ENCODE results near the gene KRTAP2-4.

The KRTAP2-4 gene

GRCh38 chr17:41029633-41030245, 35.9 kb downstream of the KRTAP2-4 start, which contains the start of gene KRTAP1-4:
TSS of gene KRTAP1-4 (minus strand) at chr17:41030195. CDS start at chr17:41030078, 117 bp downstream.
- DNase-seq, result no peak

- DNase-seq, result no peak
Observed at GRCh38 chr17:41026715-41027471, 38.8 kb downstream of the KRTAP2-4 start, which contains the start of gene KRTAP1-5. TSS of gene KRTAP1-5 (minus strand) at chr17:41027208. CDS start at chr17:41027155, 53 bp downstream.

GRCh38 chr17:41024697-41025096, 41.0 kb downstream of the KRTAP2-4 start:
- no peak for DNase-seq

- no peak for DNase-seq
Observed at GRCh38 chr17:41020336-41020735, 45.3 kb downstream of the KRTAP2-4 start.

- no peak for DNase-seq
Observed at GRCh38 chr17:41019415-41019814, 46.3 kb downstream of the KRTAP2-4 start.

GRCh38 chr17:41018541-41018940, 47.1 kb downstream of the KRTAP2-4 start:
- no peak for DNase-seq

GRCh38 chr17:41016578-41017215, 49.0 kb downstream of the KRTAP2-4 start:
- DNase-seq, result no peak

GRCh38 chr17:41015454-41015853, 50.2 kb downstream of the KRTAP2-4 start:
- no peak for DNase-seq

Measured in NCI-H345 (cell line).